Epithelial cell of alveolus of lung (primary cell): Measurements from ENCODE around the gene HTR3D. TPM values are rescaled to one million over a fixed set of nuclear protein-coding genes. Genes with fewer than 3 reads are reported as not detected.

Source experiments
- total RNA-seq: library from RNA; depleted of rRNA; stranded (reverse); fragments of >200 nt; gene quantifications from 2 replicates; pipeline ENCODE4 v1.2.1, GENCODE V29; 2015

The HTR3D gene
- total RNA-seq = not detected in 2 replicates

GRCh38 chr3:184031187-184031792 lies at the start of gene HTR3D:
HTR3D (plus strand) TSS chr3:184031742; CDS start chr3:184031742, 0 bp downstream.

GRCh38 chr3:184017672-184018423 lies 13.7 kb upstream of the HTR3D start, which contains the start of gene ABCC5:
ABCC5 (minus strand) TSS chr3:184017884; CDS start chr3:184014392, 3,492 bp downstream.

GRCh38 chr3:184052767-184053166 lies 21.2 kb downstream of the HTR3D start, which contains the start of gene HTR3C:
HTR3C (plus strand) TSS chr3:184053047; CDS start chr3:184053081, 34 bp downstream.

Other genes starting within 250 kb of the HTR3D start
- 1.4 and 3.5 TPM in 2 replicates for gene MAP6D1, start 206.2 kb upstream of the HTR3D start, total RNA-seq
- gene PARL, start 146.9 kb upstream of the HTR3D start, total RNA-seq = 45.5 and 58.1 TPM in 2 replicates
- 6.1 and 9.7 TPM in 2 replicates for gene ABCC5, start 13.9 kb upstream of the HTR3D start, total RNA-seq
- gene HTR3C, start 21.3 kb downstream of the HTR3D start, total RNA-seq = not detected in 2 replicates
- gene HTR3E, start 65.3 kb downstream of the HTR3D start, total RNA-seq = not detected in 2 replicates
- 30.0 and 30.5 TPM in 2 replicates for gene EIF2B5, start 103.6 kb downstream of the HTR3D start, total RNA-seq
- 34.3 and 63.8 TPM in 2 replicates for gene DVL3, start 123.6 kb downstream of the HTR3D start, total RNA-seq
- gene AP2M1, start 143.1 kb downstream of the HTR3D start, total RNA-seq = 351 and 478 TPM in 2 replicates
- gene ABCF3, start 154.5 kb downstream of the HTR3D start, total RNA-seq = 41.2 and 43.2 TPM in 2 replicates
- not detected in 2 replicates for gene VWA5B2, start 197.8 kb downstream of the HTR3D start, total RNA-seq
- 66.1 and 94.1 TPM in 2 replicates for gene ALG3, start 217.2 kb downstream of the HTR3D start, total RNA-seq
- gene EEF1AKMT4, start 217.9 kb downstream of the HTR3D start, total RNA-seq = 5.7 and 8.1 TPM in 2 replicates
- 0.39 TPM in 1 of 2 replicates, not detected in the other for gene CAMK2N2, start 229.8 kb downstream of the HTR3D start, total RNA-seq
- not detected in 2 replicates for gene ECE2, start 244.3 kb downstream of the HTR3D start, total RNA-seq